GM23248 (cell line): Measurements from ENCODE around the gene MRPS34. TPM values are rescaled to one million over a fixed set of nuclear protein-coding genes. Genes with fewer than 3 reads are reported as not detected.

ENCODE experiments used
- DNase-seq: peaks from one replicate; pipeline ENCODE4 v3.0.0-alpha.2; 2015
- H2AFZ ChIP-seq: fragments of 200-600 bp; sonication (generic); 2 replicates; pipeline ENCODE4 v1.6.1; 2016; ENCODE audit warnings: antibody characterized with exemption
- H3F3A ChIP-seq: fragments of 200-600 bp; sonication (generic); 2 replicates; pipeline ENCODE4 v1.6.1; 2016; ENCODE audit warnings: mild to moderate bottlenecking, antibody characterized with exemption, mixed run types; ENCODE audit not compliant: insufficient read depth
- H3K27ac ChIP-seq: fragments of 200-600 bp; sonication (generic); 2 replicates; pipeline ENCODE4 v1.5.1; 2016; ENCODE audit warnings: mild to moderate bottlenecking
- H3K27me3 ChIP-seq: fragments of 200-600 bp; sonication (generic); replicated peaks from 2 replicates; pipeline ENCODE4 v1.6.1; 2016; ENCODE audit warnings: mild to moderate bottlenecking; ENCODE audit not compliant: insufficient read depth
- H3K36me3 ChIP-seq: fragments of 200-600 bp; sonication (generic); 2 replicates; pipeline ENCODE4 v1.6.1; 2016; ENCODE audit warnings: low read depth, mild to moderate bottlenecking
- H3K4me1 ChIP-seq: fragments of 200-600 bp; sonication (generic); 2 replicates; pipeline ENCODE4 v1.6.1; 2016; ENCODE audit warnings: mild to moderate bottlenecking; ENCODE audit not compliant: insufficient read depth
- H3K4me2 ChIP-seq: fragments of 200-600 bp; sonication (generic); one replicate; pipeline ENCODE4 v1.6.1; 2016; ENCODE audit warnings: mild to moderate bottlenecking; ENCODE audit not compliant: unreplicated experiment
- H3K4me3 ChIP-seq: fragments of 200-600 bp; sonication (generic); 2 replicates; pipeline ENCODE4 v1.5.1; 2016; ENCODE audit warnings: mild to moderate bottlenecking
- H3K79me2 ChIP-seq: fragments of 200-600 bp; sonication (generic); 2 replicates; pipeline ENCODE4 v1.6.1; 2016; ENCODE audit warnings: mild to moderate bottlenecking; ENCODE audit not compliant: insufficient read depth
- H3K9ac ChIP-seq: fragments of 200-600 bp; sonication (generic); 2 replicates; pipeline ENCODE4 v1.6.1; 2016; ENCODE audit warnings: mild to moderate bottlenecking
- H3K9me2 ChIP-seq: fragments of 200-600 bp; sonication (generic); 2 replicates; pipeline ENCODE4 v1.6.1; 2016; ENCODE audit warnings: mixed run types, mild to moderate bottlenecking, moderate library complexity; ENCODE audit not compliant: insufficient read depth
- H3K9me3 ChIP-seq: fragments of 200-600 bp; sonication (generic); one replicate; pipeline ENCODE4 v1.6.1; 2017; ENCODE audit warnings: low read depth
- H4K20me1 ChIP-seq: fragments of 200-600 bp; sonication (generic); 2 replicates; pipeline ENCODE4 v1.6.0; 2016; ENCODE audit not compliant: insufficient read depth
- EZH2 ChIP-seq: fragments of 200-600 bp; sonication (generic); IDR thresholded peaks from 2 replicates; pipeline ENCODE4 v1.6.1; 2018; ENCODE audit warnings: antibody characterized with exemption, mild to moderate bottlenecking; ENCODE audit not compliant: insufficient read depth, poor library complexity, severe bottlenecking
- EZH2phosphoT487 ChIP-seq: fragments of 200-600 bp; sonication (generic); IDR thresholded peaks from 2 replicates; pipeline ENCODE4 v1.6.1; 2018; ENCODE audit warnings: antibody characterized with exemption, moderate library complexity, mild to moderate bottlenecking, low read depth; ENCODE audit not compliant: insufficient read depth
- WGBS, 2 experiments: methylation state at CpG; one replicate each; pipeline ENCODE4 v1.1.6; 2015 to 2017; ENCODE audit warnings: low lambda C conversion rate in 2 of 2, low coverage in 1 of 2; ENCODE audit errors: missing lambda C conversion rate in 2 of 2; 5-methylcytosine and 5-hydroxymethylcytosine counted together
- in situ Hi-C: fragments of 300-500 bp; cut with MboI; formaldehyde crosslinking; loops from 2 replicates; pipeline ENCODE4 v1.15.0; 2020
- polyA plus RNA-seq: library from polyadenylated mRNA; unstranded; fragments of >200 nt; fragmentation: Nextera tagmentation; extraction: Ambion mirVana; gene quantifications from 2 replicates; pipeline ENCODE4 v1.2.1, GENCODE V29; 2016
- total RNA-seq: library from RNA; depleted of rRNA; stranded (reverse); fragments of >200 nt; shearing (Covaris generic); gene quantifications from 2 replicates; pipeline ENCODE4 v1.2.3, GENCODE V29; 2014

MRPS34 gene
- total and polyA plus RNA-seq, 2 experiments from 2014 or later = 96.5 to 119 TPM

DNA sequence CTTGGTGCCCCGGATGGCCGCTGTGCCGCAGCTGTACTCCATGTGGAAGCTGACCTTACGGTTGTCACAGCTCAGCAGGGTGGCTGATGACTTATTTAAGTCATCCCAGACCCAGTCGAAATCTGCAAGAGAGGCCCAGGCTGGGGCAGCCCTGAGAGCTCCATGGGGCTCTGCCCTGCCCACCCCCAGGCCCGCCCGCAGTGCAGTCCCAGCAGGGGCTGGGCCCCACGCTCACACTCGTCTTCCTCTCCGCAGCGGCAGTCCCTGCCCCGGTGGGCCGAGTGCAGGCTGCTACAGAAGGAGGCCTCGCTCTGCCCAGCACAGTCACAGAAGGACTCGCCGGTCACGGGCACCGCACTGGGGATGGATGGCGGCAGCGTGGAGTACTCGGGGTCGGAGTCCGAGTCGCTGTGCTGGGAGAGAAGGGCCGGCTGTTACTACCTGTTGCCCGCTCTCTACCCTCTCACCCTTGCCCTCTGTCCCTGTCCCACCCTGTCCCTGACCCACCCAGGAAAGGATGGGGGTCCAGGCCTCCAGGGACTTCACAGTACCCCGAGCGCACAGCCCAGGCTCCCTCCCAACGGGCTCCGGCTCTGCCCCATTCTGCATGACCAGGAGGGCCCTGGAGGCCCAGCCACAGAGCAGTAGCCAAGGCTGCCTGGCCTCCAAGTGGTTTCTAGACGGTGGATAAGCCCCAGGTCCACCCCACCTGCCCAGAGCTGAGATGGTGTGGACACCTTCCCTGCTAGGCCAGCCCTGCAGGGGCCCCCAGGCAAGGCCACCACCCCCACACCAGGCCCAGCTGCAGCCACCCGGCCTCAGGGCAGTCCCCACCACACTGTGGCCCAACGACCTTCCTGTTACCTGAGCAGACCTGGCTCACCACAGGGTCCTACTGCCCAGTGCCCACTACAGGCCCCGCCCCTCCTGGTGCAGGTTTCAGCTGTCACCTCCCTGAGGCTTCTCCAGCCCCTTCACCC is 5.6 kb upstream of the MRPS34 start:
- H3K27me3 ChIP-seq = no peaks in the 10 kb centered on the region
- H3K27ac ChIP-seq = no peak overlapping the region
- in situ Hi-C loops = no loop called here
- 0 out of 2 replicates have a peak, but pooled peaks cover 8% of the 10 kb centered on the region for H3F3A ChIP-seq
- H3K4me3 ChIP-seq = no peak overlapping the region
- peaks cover 47% of the 10 kb centered on the region for H3K79me2 ChIP-seq
- no peak for DNase-seq
- no peaks in the 10 kb centered on the region for H3K9me3 ChIP-seq
- TF ChIP-seq EZH2phosphoT487 = no peak
- TF ChIP-seq EZH2 = no peak
- no peaks in the 10 kb centered on the region for H3K36me3 ChIP-seq
- no peaks in the 10 kb centered on the region for H3K9me2 ChIP-seq
- H3K9ac ChIP-seq = no peak overlapping the region
- 0 out of 2 replicates have a peak, but pooled peaks cover 5% of the 10 kb centered on the region for H3K4me1 ChIP-seq
- H2AFZ ChIP-seq = no peak overlapping the region
- 81 to 87% methylated on average over 28 to 34 of the region's 34 CpGs for WGBS, 2 experiments
- no peaks in the 10 kb centered on the region for H4K20me1 ChIP-seq
- H3K4me2 ChIP-seq = no peak overlapping the region

- Histone ChIP-seq H3K27me3 (no peaks in the 10 kb centered on the region), H3K79me2 (peaks cover 42% of the 10 kb centered on the region), H2AFZ (no peak overlapping the region), H3K27ac (no peak overlapping the region), H4K20me1 (no peaks in the 10 kb centered on the region), H3K36me3 (no peaks in the 10 kb centered on the region), H3K9me3 (no peaks in the 10 kb centered on the region), H3K4me2 (no peak overlapping the region), H3K4me1 (0 out of 2 replicates have a peak, but pooled peaks cover 5% of the 10 kb centered on the region), H3K4me3 (no peak overlapping the region), H3F3A (0 out of 2 replicates have a peak, but pooled peaks cover 5% of the 10 kb centered on the region), H3K9ac (no peak overlapping the region), H3K9me2 (no peaks in the 10 kb centered on the region)
- no peak for DNase-seq
- 82% methylated on average over 29 to 35 of the region's 36 CpGs for WGBS, 2 experiments
- TF ChIP-seq EZH2 (no peak), EZH2phosphoT487 (no peak)
- in situ Hi-C loops = no loop called here
These were observed 4.7 kb upstream of the MRPS34 start for GRCh38 chr16:1777375-1778199.

DNA sequence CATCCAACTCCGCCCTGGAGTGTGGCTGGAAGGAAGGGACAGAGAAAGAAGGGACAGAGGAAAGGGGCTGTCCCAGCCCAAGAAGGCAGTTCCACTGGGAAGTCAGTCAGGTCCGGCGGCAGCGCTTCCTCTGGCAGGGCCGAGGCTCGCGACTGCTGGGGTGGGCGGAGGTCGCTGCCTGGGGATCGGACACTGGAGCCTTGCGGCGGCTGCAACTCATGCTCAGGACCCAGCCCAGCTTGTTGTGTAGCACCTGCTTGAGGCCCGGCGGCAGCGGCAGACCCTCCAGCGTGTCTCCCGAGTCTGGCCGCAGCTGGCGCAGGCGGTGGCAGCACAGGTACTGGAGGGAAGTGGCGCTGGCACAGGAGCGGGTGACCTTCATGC is 4.0 kb upstream of the MRPS34 start:
- no peak overlapping the region for H3K27ac ChIP-seq
- WGBS, 2 experiments = 92 to 96% methylated on average over 19 to 22 of the region's 22 CpGs
- H3K9ac ChIP-seq = no peak overlapping the region
- H3K4me1 ChIP-seq = 0 out of 2 replicates have a peak, but pooled peaks cover 5% of the 10 kb centered on the region
- H4K20me1 ChIP-seq = no peaks in the 10 kb centered on the region
- in situ Hi-C loops = no loop called here
- no peaks in the 10 kb centered on the region for H3K27me3 ChIP-seq
- no peak overlapping the region for H2AFZ ChIP-seq
- no peak overlapping the region for H3K4me3 ChIP-seq
- DNase-seq = no peak
- peaks cover 48% of the 10 kb centered on the region for H3K79me2 ChIP-seq
- H3F3A ChIP-seq = peaks cover 7% of the 10 kb centered on the region; the same call in 1 of the 2 replicates
- H3K4me2 ChIP-seq = no peak overlapping the region
- no peak for TF ChIP-seq EZH2phosphoT487
- TF ChIP-seq EZH2 = no peak
- H3K36me3 ChIP-seq = no peaks in the 10 kb centered on the region
- no peaks in the 10 kb centered on the region for H3K9me2 ChIP-seq
- H3K9me3 ChIP-seq = no peaks in the 10 kb centered on the region

DNA sequence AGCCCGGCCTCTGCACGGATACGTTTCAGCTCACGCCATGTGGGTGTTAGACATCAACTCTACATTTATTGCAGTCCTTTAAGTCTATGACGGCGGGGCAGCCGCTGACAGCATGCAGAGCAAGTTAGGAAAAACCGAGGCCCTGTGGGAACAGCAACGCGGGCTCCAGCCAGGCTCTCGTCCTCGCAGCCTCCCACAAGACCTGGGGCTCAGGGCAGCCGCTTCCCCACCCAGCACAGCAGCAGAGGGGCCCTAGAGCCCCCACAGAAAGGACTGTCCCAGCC is 3.7 kb upstream of the MRPS34 start:
- Histone ChIP-seq H3K4me2 (no peak overlapping the region), H3F3A (peaks cover 10% of the 10 kb centered on the region; the same call in 1 of the 2 replicates), H3K9me2 (no peaks in the 10 kb centered on the region), H3K9ac (no peak overlapping the region), H3K27ac (no peak overlapping the region), H2AFZ (no peak overlapping the region), H3K79me2 (peaks cover 50% of the 10 kb centered on the region), H3K36me3 (no peaks in the 10 kb centered on the region), H3K9me3 (no peaks in the 10 kb centered on the region), H3K4me1 (0 out of 2 replicates have a peak, but pooled peaks cover 5% of the 10 kb centered on the region), H4K20me1 (no peaks in the 10 kb centered on the region), H3K27me3 (no peaks in the 10 kb centered on the region), H3K4me3 (no peak overlapping the region)
- TF ChIP-seq EZH2phosphoT487 (no peak), EZH2 (no peak)
- in situ Hi-C loops = no loop called here
- WGBS, 2 experiments = 75 to 78% methylated on average over 13 of the region's 13 CpGs
- no peak for DNase-seq
